ENCODE results near the gene ZDHHC11B.
"Not testable (repeated sequence)": the region's sequence is repeated elsewhere in the genome, so short reads cannot be mapped to it uniquely, and the experiment has no call there.

Gene ZDHHC11B

DNA sequence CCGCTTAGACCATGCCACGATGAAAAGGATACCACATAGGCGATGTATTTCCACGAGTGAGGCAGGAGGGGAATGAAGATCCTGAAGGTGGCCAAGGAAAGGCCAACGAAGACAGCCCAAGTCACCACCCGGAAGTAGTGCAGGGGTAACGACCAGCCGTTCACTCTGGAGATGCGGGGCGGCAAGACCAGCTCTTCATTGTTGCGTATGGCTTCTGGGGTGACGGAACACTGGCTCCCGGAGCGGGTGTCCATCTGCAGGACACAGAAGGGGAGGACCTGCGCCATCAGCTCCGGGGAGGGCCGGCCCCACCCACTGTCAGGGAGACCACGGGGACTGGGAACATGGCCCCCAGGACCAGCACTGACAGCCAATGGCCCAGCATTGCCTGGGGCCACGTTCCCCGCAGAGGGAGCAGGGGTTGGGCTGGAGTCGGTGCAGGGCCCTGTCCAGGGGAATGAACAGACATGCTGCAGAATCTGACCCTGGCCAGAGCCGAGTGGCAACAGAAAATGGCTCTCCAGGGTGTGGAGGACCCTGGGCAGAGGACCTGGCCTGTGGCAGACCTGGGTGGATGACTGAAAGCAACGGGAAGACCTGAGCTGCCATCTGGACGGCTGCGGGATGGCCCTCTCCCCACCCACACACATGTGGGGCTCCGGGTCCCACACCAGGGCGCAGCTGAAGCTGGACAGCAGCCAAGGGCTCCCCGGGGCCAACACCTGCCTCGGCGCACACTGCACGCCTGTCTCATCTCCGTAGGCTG, 17.7 kb downstream of the ZDHHC11B start:
- peak; percentile 18 for DNase-seq

DNA sequence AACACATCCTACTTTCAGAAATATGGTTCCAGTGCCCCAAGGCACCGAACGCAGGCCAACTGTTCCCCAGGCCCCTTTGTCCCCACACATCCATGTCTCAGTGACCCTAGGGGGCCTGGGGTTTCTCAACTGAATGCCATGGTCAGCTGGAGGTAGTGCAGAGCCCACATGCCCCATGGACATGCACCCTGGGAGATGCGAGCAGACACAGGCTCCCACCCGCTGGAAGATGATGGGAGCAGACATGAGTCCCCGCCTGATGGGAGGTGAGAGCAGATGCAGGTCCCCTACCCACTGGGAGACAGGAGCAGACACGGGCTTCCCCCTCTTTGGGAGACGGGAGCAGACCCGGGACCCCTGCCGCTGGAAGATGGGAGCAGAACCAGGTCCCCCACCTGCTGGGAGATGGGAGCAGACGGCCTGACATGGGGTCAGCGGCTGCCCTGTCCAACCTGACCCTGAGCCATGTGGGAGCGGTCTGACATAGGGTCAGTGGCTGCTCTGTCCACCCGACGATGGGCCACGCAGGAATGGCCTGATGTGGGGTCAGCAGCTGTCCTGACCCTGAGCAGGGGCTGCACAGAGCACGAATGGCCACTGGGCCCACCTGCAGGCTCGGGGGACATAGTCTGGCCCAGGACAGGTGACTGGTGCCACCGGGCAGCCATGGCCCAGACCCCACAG, 18.4 kb downstream of the ZDHHC11B start:
- peak; percentile 18 for DNase-seq

DNA sequence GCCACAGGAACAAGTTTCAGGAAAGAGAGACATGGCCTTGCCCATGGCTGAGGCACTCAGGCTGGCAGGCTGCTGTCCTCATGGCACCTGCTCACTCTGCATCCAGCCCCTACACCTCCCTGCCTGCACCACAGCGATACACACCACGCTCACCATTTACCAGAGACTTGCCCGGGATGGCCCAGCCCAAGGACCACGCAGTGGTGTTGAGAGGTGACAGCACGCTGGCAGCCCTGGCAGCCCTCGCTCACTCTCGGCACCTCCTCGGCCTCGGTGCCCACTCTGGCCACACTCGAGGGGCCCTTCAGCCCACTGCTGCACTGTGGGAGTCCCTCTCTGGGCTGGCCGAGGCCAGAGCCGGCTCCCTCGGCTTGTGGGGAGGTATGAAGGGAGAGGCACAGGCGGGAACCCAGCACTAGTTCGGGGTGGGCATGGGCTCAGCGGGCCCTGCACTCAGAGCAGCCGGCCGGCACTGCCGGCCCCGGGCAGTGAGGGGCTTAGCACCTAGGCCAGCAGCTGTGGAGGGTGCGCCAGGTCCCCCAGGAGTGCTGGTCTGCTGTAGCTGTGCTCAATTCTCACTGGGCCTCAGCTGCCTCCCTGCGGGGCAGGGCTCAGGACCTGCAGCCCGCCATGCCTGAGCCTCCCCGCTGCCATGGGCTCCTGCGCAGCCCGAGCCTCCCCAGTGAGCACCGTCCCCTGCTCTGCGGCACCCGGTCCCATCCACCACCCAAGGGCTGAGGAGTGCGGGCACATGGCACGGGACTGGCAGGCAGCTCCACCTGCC, 20.3 kb downstream of the ZDHHC11B start:
- DNase-seq = peak; percentile 20

DNA sequence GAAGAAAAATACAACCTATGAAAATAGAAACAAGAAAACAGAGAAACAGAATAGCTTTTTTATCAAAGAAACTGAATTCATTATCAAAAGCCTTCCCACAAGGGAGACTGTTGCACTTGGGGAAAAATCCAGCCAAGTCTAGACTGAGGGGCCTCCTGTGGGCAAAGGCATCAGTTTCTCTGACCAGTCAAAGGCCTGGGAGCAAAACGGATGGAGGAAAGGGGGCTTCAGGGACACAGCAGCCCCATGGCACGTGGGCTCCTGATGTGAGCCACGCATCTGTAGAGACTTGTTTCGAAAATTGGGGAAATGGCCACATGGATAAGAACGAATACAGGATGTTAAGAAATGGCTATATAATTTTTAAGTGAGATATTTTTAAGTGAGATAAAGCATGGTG, 21.1 kb downstream of the ZDHHC11B start:
- peak; percentile 12 for DNase-seq

DNA sequence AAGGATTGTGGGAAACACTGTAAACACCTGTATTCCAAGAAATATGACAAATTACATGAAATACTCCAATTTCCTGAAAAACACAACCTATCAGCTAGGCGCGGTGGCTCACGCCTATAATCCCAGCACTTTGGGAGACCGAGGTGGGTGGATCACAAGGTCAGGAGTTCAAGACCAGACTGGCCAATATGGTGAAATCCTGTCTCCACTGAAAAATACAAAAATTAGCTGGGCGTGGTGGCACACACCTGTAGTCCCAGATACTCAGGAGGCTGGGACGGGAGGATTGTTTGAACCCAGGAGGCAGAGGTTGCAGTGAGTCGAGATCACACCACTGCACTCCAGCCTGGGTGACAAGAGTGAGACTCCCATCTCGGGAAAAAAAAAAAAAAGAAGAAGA, 21.5 kb downstream of the ZDHHC11B start:
- DNase-seq = not testable (repeated sequence)

DNA sequence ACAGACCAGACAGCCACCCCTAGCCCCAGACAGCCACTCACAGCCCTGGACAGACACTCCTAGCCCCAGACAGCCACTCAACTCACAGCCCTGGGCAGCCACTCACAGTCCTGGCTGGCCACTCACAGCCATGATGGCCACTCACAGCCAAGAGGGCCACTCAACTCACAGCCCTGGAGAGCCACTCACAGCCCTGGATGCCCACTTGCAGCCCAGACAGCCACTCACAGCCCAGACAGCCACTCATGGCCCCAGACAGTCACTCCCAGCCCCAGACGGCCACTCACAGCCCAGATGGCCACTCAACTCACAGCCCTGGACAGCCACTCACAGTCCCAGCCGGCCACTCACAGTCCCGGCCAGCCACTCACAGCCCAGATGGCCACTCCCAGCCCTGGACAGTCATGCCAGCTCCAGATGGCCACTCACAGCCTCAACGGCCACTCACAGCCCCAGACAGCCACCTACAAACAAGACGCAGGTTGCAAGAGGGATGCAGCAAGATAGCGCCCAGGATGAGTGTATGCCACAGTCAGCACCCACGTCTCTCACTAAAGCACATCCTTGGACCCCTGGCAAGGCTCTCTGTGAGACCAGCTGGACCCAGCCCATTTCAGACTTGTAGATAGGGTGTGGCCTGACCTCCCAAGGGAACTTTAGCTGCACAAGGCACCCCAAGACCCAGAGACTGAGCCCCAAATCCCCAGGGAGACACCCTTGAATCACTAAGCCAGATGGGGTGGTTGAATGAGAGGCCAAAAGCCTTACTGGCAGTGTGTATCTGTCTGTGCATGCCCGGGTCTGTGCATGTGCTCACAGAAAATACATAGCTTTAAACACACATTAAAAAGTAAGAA, 22.4 kb downstream of the ZDHHC11B start:
- DNase-seq = peak; percentile 20

DNA sequence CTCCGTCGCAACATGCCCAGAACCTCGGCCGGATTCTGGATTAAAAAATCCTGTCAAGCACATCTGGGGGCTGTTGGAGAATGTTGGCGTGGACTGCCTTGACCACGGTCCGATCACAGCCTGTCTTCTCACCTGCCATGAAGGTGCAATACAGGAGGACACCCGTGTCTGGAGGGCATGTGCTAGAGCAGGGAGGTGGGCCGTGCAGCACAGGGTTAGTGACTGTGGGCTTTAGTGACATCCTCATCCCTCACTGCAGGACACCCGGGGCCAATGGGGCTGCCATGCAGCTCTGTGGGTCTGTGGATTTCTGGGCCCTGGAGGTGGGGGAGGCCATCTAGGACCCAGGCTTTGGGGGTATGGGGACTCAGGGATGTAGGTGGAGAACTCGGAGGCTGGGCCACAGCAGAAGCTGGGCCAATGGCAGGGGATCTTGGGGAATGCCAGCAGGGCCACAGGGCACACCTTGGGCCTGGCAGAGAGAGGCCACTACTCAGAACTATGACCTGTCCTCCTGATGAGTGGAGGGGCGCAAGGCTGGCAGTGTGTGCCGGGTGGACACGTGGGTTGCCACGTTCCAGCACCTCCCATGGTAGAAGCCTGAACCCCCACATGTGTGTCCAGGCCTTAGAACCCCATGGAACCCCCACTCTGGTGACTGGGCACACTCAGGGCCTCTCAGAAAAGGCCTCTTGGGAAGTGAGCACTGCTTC, 23.3 kb downstream of the ZDHHC11B start:
- DNase-seq = no peak

DNA sequence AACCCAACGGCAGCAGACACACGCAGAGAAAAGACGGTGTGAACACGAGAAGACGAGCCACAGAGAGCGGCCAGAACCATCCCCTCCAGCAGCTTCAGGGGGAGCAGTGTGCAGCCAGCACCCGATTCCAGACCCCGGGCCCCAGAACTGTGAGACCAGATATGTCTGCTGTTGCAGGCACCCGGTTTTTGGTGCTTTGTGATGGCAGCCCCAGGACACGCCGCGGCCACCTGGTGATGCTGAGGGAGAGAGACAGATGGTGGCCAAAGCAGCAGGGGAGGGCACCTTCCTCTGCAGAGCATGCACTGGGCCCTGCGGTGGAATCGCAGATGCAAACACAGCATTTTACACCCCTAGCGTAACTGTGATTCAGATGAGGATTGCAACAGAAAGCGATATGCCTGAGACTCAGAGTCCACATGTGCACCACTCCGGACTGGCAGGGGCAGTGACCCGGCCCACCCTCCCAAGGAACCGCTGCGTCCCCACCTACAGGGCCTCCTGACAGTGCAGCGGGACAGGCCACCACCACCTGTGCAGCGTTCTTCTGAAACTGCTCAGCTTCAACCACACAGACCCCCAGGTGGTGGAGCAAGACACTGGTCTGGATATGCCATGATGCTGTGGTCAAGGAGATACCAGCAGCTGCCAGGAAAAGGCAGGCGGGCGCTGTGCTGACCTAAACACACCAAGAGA, 24.0 kb downstream of the ZDHHC11B start:
- peak; percentile 19 for DNase-seq

DNA sequence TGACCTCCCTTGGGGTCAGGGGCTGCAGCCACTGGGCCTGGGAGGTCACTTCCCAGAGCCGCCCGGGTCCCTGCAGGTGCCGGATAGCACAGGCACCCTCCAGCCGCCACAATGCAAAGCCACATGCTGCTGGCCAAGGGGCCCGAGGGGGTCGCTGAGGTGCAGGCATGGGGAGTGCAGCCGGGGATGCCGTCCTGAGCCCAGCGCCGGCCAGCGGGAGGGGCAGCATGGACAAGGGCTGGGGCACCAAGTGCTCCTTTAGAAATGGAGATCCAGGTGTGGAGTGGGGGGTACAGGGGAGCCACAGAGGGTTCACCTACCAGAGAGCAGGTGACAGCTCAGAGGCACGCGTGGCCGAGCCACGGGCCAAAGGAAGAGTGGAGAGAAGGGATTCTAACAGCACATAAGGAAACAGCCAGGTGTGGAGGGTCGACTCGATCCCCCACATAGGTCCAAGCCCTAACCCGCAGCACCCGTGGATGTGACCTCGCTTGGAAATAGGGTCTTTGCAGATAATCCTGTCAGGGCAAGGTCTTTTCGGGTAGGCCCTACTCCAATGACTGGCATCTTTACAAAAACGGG, 24.7 kb downstream of the ZDHHC11B start:
- DNase-seq = peak; percentile 21

DNA sequence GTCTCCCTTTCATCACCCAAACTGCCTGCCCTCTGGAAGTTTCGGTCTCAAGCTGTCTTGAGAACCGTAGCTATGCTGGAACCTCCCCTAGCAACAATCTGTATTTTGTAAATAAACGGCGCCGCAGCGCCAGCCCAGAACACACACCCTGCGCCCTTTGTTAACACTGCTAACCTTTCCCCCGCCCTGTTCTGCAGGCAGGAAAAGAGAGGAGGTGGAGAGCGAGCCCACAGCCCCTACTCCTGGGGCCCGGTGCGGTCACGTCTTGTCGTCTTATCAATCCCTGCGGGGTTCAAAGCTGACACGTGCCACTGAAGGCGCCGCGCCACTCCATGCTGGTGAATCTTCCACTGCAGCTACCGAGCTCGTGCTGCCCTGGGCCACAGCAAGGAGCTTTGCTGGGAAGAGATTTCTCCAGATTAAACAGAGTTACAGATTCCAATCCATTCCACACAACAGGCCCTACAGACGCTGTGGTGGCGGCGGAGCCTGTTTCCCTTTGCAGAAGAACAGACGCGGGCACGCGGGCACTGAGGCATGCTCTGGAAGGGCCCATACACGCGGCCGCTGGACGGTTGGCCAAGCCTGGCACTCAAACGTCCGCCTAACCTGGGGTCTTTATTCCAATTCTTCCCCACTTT, 25.3 kb downstream of the ZDHHC11B start:
- DNase-seq = peak; percentile 65

DNA sequence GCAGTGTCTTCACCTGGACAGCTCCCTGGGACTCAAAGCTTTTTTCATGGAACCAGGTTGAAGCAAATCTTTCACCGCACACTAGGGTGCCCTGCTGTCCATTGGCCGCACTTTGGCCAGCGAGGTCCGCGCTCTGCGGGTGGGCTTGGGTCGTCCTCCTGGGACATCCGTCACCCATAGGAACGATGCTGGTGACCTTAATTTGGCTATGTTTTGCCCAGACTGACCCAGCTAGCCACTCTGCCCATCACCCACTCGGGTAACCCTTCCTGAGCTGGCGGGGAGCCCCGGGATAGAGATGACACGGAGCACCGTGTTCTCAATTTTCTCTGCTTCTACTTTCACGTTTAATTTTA, 25.9 kb downstream of the ZDHHC11B start:
- peak; percentile 21 for DNase-seq

DNA sequence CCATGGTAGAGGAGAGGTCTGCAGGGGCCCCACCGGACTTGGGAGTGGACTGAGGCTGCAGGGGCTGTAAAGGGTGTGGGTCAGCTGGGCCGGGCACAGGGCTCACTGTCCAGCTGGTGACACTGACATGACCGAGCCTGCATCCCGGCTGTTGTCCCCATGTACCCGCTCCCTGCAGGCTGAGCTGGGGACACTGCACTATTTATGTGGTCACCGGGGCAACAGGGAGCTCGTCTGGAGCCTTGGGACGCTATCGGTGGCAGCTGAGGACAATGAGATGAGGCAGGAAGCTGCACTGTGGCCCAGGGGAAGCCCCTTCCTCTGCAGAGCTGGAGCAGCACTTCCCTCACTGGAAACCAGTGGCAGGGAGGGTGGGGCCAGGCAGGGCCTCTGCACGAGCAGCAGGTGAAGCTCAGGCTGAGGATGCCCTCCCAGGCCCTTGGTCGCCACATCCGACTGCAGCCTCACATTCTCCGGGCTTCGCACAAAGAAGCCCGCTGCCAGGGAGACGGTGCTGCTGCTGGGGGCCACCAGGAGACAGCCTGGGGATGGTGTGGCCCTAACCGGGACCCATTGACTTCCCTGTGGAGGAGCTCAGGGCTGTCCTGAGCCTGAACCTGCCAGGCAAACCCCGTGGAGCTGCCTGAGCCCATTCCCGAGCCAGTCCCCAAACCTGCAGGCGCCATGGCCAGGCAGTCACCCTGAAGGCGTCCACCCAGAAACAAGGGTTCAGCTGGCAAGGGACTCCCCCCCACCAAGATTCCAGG, 26.4 kb downstream of the ZDHHC11B start:
- peak; percentile 26 for DNase-seq

DNA sequence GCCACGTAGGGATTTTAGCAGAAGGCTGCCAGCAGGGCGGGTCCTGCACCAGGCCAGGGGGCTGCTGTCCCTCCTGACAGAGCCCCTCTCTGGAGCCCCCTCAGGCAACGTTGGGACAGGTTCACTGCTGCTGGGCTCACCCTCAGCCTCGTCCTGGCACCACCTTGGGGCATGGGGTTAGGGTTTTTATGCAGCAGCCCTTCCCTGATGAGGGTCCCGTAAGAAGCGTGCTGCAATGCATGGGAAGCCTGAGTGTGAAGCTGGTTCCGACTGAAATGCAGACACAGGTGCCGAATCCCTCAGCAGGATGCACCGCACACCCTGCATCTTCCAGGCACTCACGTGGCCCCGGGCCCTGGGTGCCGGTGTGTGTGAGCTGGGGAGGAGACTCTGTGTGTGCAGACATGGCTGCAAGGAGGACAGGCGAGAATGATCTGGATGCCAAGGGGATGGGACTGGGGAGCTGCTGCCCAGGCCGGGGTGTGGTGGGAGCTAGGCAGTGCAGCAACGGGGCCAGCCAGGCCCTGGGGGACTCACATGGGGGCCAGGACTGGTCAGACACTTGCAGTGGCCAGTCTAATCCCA, 27.1 kb downstream of the ZDHHC11B start:
- peak; percentile 18 for DNase-seq

DNA sequence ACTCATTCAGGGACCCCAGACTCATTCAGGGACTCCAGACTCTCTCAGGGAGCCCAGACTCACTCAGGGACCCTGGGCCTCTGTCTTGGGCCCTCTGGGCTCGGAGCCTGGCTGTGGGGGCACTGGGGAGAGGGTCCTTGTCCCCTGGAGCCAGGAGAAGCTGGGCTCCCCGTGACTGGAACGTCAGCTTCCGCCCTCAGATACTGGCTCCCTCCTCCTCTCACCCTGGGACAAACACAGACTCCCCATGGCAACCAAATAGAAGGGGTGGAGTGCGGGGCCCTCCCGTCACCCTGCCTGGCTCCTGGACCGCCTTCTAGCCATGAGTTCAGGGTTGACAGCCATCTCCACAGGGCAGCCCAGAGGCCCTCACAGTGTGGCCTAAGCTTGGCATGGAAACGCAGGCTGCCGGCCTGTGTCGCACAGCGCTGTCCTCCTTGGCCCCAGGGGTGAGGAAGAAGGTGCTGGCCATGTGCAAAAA, 27.6 kb downstream of the ZDHHC11B start:
- DNase-seq = peak; percentile 30

DNA sequence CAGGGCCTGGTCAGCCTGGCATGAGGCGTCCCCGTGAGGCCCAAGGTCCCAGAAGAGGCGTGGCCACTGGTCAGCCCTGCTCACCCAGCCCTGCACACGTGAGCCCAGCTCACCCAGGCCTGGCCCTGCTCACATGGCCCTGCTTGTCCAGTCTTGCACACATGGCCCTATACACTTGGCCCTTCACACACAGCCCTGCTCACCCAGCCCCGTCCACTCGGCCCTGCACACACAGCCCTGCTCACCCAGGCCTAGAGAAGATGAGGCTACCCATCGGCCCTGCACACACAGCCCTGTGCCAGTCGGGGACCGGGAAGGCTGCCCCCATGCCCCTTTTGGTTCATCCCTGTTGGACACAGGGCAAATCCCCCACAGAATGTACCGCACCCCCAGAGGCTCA, 28.4 kb downstream of the ZDHHC11B start:
- peak; percentile 21 for DNase-seq

DNA sequence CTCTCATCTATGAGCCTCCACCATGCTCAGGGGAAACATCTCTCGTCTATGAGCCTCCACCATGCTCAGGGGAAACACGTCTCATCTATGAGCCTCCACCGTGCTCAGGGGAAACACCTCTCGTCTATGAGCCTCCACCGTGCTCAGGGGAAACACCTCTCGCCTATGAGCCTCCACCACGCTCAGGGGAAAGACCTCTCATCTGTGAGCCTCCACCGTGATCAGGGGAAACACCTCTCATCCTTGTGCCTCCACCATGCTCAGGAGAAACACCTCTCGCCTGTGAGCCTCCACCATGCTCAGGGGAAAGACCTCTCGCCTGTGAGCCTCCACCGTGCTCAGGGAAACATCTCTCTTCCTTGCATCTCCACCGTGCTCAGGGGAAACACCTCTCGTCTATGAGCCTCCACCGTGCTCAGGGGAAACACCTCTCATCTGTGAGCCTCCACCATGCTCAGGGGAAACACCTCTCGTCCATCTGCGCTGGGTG, 30.3 kb downstream of the ZDHHC11B start:
- peak; percentile 19 for DNase-seq

DNA sequence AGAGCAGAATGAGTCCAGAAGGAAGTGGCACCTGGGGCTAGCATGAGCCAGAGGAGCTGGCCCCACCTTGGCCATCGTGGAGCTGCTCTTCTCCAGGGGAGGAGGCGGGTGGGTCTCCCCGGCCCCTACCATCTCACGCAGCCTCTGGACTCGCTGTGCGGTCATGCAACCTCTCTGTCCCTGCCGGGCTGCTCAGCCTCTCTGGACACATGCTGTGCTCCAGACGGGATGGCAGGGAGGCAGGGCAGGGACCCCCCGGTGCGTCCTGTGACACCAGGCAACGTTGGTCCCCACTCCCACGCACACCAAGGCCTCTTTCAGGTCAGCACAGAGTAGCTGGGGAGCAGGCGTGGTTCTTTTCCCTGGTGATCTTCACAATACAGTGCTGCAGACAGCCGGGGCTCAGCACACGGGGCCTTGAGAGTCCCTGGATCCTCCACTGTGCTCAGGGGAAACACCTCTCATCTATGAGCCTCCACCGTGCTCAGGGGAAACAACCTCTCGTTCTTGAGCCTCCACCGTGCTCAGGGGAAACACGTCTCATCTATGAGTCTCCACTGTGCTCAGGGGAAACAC, 30.9 kb downstream of the ZDHHC11B start:
- DNase-seq = not testable (repeated sequence)

DNA sequence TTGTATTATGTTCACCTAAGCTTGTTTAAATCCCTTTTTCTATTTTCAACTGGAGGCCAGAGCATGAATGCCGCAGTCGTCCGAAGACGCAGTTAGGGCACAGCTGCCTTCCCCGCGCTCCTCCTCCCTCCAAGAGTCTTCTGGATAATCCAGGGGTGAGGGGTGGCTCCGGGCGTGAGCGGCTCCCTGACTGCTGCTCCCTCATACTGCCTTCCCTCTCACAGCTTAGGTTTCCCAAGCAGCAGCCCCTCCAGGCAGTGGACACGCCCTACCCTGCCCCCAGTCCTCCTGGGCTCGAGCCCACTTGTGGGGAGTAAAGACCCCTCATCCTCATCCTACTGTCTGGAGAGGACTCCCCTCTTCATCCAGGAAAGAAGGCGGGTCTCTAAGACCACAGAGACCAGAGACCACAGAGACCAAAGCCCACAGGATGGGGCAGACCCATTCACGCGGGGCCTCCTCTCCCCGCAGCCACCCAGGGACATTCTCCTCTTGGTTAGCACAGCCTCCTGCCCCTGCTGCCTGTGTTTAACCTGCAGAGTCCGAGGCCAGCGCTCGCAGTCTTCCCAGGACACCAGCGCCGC, 31.9 kb downstream of the ZDHHC11B start:
- not testable (repeated sequence) for DNase-seq
